ENCODE results near the gene CEP290. TPM values are rescaled to one million over a fixed set of nuclear protein-coding genes. Genes with fewer than 3 reads are reported as not detected.

CEP290 gene
- total RNA-seq, 1 experiment from 2014 or later: 12.8 TPM

DNA sequence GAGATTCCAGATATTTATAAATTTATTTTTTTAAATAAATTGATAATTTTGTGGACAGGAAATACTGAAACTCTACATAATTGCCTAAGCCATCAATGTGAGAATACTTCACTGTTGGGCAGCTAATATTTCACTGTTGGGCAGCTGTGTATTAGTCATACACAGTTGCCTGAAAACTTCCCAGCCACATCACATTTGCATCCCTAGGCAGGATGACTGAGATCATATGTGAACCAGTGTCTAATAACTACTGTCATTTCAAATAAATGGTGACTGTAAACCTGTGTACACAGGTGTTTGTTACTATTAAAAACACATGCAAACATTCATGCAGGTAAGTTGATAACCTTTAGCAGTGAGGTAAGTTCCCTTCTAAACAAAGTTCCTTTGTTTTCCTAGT lies 44.1 kb upstream of the CEP290 start:
- Histone ChIP-seq H3K18ac (ENCODE audit: insufficient read length, low read depth, low read length) (no peak overlapping the region), H3K79me1 (ENCODE audit: insufficient read depth, low read depth, low read length, poor library complexity, severe bottlenecking) (no peaks in the 10 kb centered on the region), H2BK120ac (ENCODE audit: low read depth, low read length, poor library complexity, severe bottlenecking) (no peak overlapping the region), H4K20me1 (ENCODE audit: control insufficient read depth, insufficient read depth, insufficient read length) (no peaks in the 10 kb centered on the region), H3K9ac (ENCODE audit: extremely low read depth, insufficient read length, low read length) (no peak overlapping the region), H4K5ac (ENCODE audit: insufficient read length, low read depth, low read length) (no peak overlapping the region), H3K27me3 (ENCODE audit: insufficient read depth, low read length) (no peaks in the 10 kb centered on the region), H3K9me3 (ENCODE audit: control insufficient read depth, low read depth, low read length) (no peaks in the 10 kb centered on the region), H3K23ac (ENCODE audit: insufficient read length, low read depth, low read length) (no peak overlapping the region), H2BK15ac (ENCODE audit: low read depth, low read length) (no peak overlapping the region), H3K4ac (ENCODE audit: low read depth, low read length) (no peak overlapping the region), H3K27ac (ENCODE audit: insufficient read length, low read depth, low read length) (no peak overlapping the region), H2AFZ (ENCODE audit: low read length) (no peak overlapping the region), H4K8ac (replicated peaks; ENCODE audit: insufficient read length, low read depth, low read length) (no peak overlapping the region), H3K4me2 (ENCODE audit: insufficient read depth, insufficient read length, low read length) (no peak overlapping the region), H3K23me2 (ENCODE audit: insufficient read length, low read depth, low read length, poor library complexity, severe bottlenecking) (no peaks in the 10 kb centered on the region), H2BK20ac (ENCODE audit: low read depth, low read length, poor library complexity, severe bottlenecking) (no peak overlapping the region), H2AK5ac (ENCODE audit: insufficient read length, low read length) (no peak overlapping the region), H3K56ac (ENCODE audit: insufficient read length, low read depth, low read length) (no peak overlapping the region), H2BK12ac (ENCODE audit: insufficient read length, low read depth, low read length) (no peak overlapping the region), H3T11ph (ENCODE audit: low read length) (no peak overlapping the region), H2BK5ac (ENCODE audit: insufficient read length, low read length) (no peak overlapping the region), H3K79me2 (ENCODE audit: insufficient read depth, low read length) (no peaks in the 10 kb centered on the region), H4K91ac (ENCODE audit: insufficient read length, low read depth, low read length) (no peak overlapping the region), H3K4me1 (ENCODE audit: insufficient read depth, low read length) (no peaks in the 10 kb centered on the region), H3K14ac (ENCODE audit: insufficient read depth, low read length) (no peak overlapping the region)
- TF ChIP-seq, protein P1, sequence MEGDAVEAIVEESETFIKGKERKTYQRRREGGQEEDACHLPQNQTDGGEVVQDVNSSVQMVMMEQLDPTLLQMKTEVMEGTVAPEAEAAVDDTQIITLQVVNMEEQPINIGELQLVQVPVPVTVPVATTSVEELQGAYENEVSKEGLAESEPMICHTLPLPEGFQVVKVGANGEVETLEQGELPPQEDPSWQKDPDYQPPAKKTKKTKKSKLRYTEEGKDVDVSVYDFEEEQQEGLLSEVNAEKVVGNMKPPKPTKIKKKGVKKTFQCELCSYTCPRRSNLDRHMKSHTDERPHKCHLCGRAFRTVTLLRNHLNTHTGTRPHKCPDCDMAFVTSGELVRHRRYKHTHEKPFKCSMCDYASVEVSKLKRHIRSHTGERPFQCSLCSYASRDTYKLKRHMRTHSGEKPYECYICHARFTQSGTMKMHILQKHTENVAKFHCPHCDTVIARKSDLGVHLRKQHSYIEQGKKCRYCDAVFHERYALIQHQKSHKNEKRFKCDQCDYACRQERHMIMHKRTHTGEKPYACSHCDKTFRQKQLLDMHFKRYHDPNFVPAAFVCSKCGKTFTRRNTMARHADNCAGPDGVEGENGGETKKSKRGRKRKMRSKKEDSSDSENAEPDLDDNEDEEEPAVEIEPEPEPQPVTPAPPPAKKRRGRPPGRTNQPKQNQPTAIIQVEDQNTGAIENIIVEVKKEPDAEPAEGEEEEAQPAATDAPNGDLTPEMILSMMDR (conservative IDR thresholded peaks at IDR 0.05): no peak
- Mint-ChIP-seq H3K4me3 (no peak overlapping the region), H3K9me3 (peaks cover 0 to 4% of the 10 kb centered on the region in 2 experiments; a peak in 1 of 5 replicates), H3K4me1 (no peaks in the 10 kb centered on the region), H3K27ac (no peak overlapping the region), H3K27me3 (ENCODE audit: low read depth) (no peaks in the 10 kb centered on the region), H3K36me3 (ENCODE audit: insufficient read depth in 1 of 3, low read depth in 3 of 3) (peaks cover 19 to 28% (median 21%) of the 10 kb centered on the region in 3 experiments)
- no peak for DNase-seq

Data from H9 (cell line).